Endothelial cell (in vitro differentiated cells): ENCODE results near the gene RFC2. TPM values are rescaled to one million over a fixed set of nuclear protein-coding genes. Genes with fewer than 3 reads are reported as not detected.
"Not testable (repeated sequence)": the region's sequence is repeated elsewhere in the genome, so short reads cannot be mapped to it uniquely, and the experiment has no call there.

ENCODE experiments used
- DNase-seq: peaks from one replicate; pipeline ENCODE4 v3.0.0; 2021; ENCODE audit warnings: low spot score
- H3K27ac Mint-ChIP-seq: one replicate; pipeline ENCODE4 v1.8.0; 2021; ENCODE audit warnings: mixed read lengths, inconsistent platforms; ENCODE audit not compliant: unreplicated experiment
- H3K27me3 Mint-ChIP-seq: one replicate; pipeline ENCODE4 v1.8.0; 2021; ENCODE audit warnings: mild to moderate bottlenecking, moderate library complexity, mixed read lengths, inconsistent platforms; ENCODE audit not compliant: unreplicated experiment
- H3K36me3 Mint-ChIP-seq: one replicate; pipeline ENCODE4 v1.8.0; 2021; ENCODE audit warnings: mild to moderate bottlenecking, low read depth, mixed read lengths, inconsistent platforms; ENCODE audit not compliant: unreplicated experiment
- H3K4me1 Mint-ChIP-seq: one replicate; pipeline ENCODE4 v1.8.0; 2021; ENCODE audit warnings: mild to moderate bottlenecking, mixed read lengths, inconsistent platforms; ENCODE audit not compliant: unreplicated experiment
- H3K4me3 Mint-ChIP-seq: one replicate; pipeline ENCODE4 v1.8.0; 2021; ENCODE audit warnings: mild to moderate bottlenecking, mixed read lengths, inconsistent platforms; ENCODE audit not compliant: unreplicated experiment
- H3K9me3 Mint-ChIP-seq: one replicate; pipeline ENCODE4 v1.8.0; 2021; ENCODE audit warnings: mixed read lengths, inconsistent platforms; ENCODE audit not compliant: unreplicated experiment
- total RNA-seq: library from RNA; stranded (reverse); fragmentation: NEBNext Ultra II Directional; extraction: Animal tissue kit (Norgen Biotek cat#: 25700); gene quantifications from one replicate; pipeline ENCODE4 v1.2.1, GENCODE V29; 2021; ENCODE audit not compliant: unreplicated experiment
- TF ChIP-seq, protein P1 (sequence below): fragments of 200-600 bp; sonication (generic); IDR thresholded peaks from one replicate; pipeline ENCODE4 v1.5.0; 2021; ENCODE audit warnings: antibody characterized with exemption; ENCODE audit not compliant: unreplicated experiment

Gene RFC2
- total RNA-seq, 1 donor from 2014 or later = 38.8 TPM

DNA sequence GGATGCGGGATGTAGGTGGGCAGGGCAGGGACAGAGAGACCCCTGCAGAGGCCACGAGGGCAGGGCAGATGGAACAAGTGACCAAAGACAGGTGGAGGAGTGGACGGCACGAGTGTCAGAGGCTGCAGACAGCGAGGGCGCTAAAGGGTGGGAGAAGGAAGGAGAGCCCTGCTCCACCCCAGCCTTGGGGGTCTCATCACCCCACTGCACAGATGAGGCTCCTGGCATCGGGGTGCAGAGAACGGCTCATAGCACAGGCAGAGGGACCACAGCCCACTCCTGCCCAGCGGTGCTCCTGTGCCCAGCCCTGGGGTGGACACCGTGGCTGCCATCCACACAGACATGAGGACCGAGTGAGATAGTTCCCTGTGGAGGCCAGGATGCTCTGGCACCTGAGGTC lies 46.6 kb downstream of the RFC2 start:
- Mint-ChIP-seq H3K36me3 (peaks cover 2% of the 10 kb centered on the region), H3K4me3 (no peak overlapping the region), H3K4me1 (no peaks in the 10 kb centered on the region), H3K27ac (peak overlapping the region; percentile 19), H3K9me3 (no peaks in the 10 kb centered on the region), H3K27me3 (peaks cover 5% of the 10 kb centered on the region)
- TF ChIP-seq, protein P1, sequence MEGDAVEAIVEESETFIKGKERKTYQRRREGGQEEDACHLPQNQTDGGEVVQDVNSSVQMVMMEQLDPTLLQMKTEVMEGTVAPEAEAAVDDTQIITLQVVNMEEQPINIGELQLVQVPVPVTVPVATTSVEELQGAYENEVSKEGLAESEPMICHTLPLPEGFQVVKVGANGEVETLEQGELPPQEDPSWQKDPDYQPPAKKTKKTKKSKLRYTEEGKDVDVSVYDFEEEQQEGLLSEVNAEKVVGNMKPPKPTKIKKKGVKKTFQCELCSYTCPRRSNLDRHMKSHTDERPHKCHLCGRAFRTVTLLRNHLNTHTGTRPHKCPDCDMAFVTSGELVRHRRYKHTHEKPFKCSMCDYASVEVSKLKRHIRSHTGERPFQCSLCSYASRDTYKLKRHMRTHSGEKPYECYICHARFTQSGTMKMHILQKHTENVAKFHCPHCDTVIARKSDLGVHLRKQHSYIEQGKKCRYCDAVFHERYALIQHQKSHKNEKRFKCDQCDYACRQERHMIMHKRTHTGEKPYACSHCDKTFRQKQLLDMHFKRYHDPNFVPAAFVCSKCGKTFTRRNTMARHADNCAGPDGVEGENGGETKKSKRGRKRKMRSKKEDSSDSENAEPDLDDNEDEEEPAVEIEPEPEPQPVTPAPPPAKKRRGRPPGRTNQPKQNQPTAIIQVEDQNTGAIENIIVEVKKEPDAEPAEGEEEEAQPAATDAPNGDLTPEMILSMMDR = no peak
- DNase-seq = no peak

DNA sequence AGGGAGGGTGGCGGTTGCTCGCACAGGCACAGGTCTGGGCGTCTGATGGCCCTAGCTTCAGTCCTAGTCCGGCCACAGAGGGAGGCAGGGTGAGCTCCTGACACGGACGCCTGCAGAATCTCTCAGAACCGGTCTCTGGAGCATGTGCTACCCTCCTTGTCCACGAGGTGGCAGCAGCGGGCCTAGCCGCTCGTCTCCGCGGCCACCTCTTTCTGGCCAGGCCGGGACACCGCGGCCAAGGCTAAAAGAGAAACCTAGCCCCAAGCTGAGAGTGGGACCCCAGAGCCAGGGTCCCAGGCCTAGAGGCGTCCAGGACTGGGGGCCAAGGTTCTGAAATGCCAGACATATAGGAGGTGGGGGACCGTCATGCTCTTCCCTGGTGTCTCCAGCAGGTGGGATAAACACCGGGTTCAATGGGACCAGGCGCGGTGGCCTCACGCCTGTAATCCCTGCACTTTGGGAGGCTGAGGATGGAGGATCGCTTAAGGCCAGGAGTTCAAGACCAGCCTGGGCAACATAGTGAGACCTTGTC lies 47.5 kb downstream of the RFC2 start:
- Mint-ChIP-seq H3K27me3 (peaks cover 5% of the 10 kb centered on the region), H3K36me3 (peaks cover 4% of the 10 kb centered on the region), H3K9me3 (no peaks in the 10 kb centered on the region), H3K27ac (no peak overlapping the region), H3K4me3 (no peak overlapping the region), H3K4me1 (no peaks in the 10 kb centered on the region)
- DNase-seq = peak; percentile 95
- TF ChIP-seq, protein P1 = peak; percentile 96

- H3K36me3 Mint-ChIP-seq, H3K4me1 Mint-ChIP-seq, H3K9me3 Mint-ChIP-seq, H3K4me3 Mint-ChIP-seq, DNase-seq, H3K27me3 Mint-ChIP-seq, H3K27ac Mint-ChIP-seq: not testable (repeated sequence)
Measured at GRCh38 chr7:74206052-74206451, 48.1 kb downstream of the RFC2 start.

- TF ChIP-seq, protein P1 = no peak
- peaks cover 2% of the 10 kb centered on the region for H3K27me3 Mint-ChIP-seq
- no peak for DNase-seq
- peak overlapping the region; percentile 25 for H3K4me3 Mint-ChIP-seq
- H3K27ac Mint-ChIP-seq = no peak overlapping the region
- H3K36me3 Mint-ChIP-seq = peaks cover 4% of the 10 kb centered on the region
- H3K9me3 Mint-ChIP-seq = no peaks in the 10 kb centered on the region
- no peaks in the 10 kb centered on the region for H3K4me1 Mint-ChIP-seq
Measured at GRCh38 chr7:74203956-74204618, 50.1 kb downstream of the RFC2 start.

DNA sequence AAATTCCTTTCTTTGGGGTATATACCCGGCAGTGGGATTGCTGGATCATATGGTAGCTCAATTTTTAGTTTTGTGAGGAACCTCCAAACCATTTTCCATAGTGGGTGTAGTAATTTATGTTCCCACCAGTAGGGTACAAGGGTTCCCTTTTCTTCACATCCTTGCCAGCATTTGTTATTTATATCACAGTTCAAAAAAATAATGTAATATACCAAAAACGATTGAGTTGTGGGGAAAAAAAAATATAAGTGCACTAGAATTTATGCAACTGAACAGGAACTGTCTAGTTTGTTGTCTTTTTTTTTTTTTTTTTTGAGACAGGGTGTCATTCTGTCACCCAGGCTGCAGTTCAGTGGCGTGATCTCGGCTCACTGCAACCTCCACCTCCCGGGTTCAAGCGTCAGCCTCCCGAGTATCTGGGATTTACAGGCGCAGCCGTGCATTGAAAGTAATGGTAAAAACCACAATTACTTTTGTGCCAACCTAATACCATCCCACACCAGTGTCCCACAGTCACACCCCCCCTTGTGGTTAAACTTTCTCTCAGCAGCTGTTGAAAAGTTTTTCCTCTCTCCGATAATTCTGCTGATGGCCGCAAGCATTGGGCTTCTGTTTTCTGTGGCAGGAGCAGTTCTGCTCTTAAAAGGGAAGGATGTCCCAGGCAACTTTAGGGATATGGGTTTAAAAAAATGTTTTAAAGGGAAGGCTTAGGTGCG lies 51.2 kb downstream of the RFC2 start:
- Mint-ChIP-seq H3K27me3 (no peaks in the 10 kb centered on the region), H3K9me3 (no peaks in the 10 kb centered on the region), H3K4me3 (no peak overlapping the region), H3K36me3 (peaks cover 4% of the 10 kb centered on the region), H3K4me1 (no peaks in the 10 kb centered on the region), H3K27ac (no peak overlapping the region)
- DNase-seq = peak; percentile 38
- TF ChIP-seq, protein P1 = peak; percentile 76
